T-helper 1 cell (primary cell): ENCODE measurements around the gene SLC6A13.

ENCODE experiments used
- DNase-seq, 5 donors: peaks; one replicate each; pipeline ENCODE4 v3.0.0-alpha.2; 2012 to 2020

Gene SLC6A13

DNA sequence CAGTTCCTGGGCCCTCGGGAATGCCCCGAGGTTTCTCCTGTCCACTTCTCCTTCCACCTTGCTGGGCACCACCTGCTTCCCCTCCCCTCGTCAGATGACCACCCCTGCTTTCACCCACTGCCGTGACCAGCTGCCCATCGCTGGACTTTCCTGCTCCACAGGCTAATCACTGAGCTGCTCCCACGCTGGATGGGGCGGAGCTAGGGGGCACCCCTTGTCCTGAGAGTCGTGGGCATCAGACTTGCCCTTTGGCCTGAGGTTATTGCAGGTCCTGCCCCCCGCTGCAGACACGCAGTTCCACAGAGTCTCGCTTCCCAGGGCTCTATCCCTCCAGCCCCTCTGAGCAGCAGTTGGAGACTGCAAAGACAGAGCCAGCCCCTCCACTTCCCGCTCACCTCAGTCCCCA is 49.1 kb downstream of the SLC6A13 start:
- DNase-seq: no peak

DNA sequence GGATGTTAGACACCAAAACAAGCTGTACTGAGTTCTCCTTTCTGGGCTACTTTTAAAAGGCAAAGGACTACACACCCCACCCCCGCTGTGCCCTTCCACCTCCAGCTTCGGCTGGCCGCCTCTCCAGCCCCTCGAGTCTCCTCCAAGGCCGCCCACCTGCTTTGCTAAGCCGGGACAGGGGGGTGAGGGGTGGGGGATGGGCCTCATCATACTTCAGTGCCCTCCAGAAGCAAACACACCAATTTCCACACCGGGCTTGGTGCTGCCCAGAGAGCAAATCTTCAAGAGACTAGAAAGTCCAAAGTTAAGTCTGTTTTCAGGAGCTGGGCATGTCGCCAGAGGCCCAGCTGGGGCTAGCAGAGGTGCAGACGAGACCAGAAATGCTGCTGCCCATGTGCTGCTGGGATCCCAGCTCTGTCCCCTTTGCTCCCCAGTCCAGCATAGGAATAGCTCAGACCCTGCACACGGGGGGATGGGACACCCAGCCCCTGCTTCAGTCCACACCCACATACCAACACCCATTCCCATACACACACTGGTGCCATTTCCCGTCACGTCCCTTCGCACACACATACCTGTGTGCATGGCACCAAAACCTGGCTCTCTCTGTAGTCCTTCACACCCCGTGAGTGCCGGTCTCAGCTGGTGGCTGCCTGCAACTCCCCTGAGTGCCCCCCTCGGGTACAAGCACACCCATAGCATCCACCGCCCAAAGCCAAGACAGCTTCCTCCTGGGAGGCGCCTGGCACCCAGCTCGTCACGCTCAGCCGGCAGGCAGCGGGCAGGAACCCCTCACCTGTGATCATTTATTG is 49.7 kb downstream of the SLC6A13 start:
- DNase-seq: no peak

DNA sequence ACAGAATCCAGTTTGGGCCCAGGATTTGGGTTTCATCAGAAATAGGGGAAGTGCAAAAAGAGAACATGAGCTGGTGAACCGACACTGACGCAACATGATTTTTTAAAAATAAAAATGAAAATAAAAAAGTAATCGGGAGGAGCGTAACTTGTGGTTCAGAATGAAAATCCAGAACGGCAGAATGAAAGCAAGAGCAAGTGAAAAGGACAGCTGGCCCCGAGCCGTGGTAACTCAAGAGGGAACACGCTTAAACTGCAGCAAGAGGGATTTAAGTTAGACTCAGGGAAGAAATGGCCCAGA is 50.3 kb downstream of the SLC6A13 start:
- no peak for DNase-seq

- no peak for DNase-seq
Observed at GRCh38 chr12:211639-212414, 50.8 kb downstream of the SLC6A13 start.

GRCh38 chr12:211142-211465 is 51.5 kb downstream of the SLC6A13 start:
- no peak for DNase-seq

- no peak for DNase-seq
Observed at GRCh38 chr12:210277-211141, 52.1 kb downstream of the SLC6A13 start.

- DNase-seq: no peak
Observed at GRCh38 chr12:209851-210250, 52.8 kb downstream of the SLC6A13 start.

DNA sequence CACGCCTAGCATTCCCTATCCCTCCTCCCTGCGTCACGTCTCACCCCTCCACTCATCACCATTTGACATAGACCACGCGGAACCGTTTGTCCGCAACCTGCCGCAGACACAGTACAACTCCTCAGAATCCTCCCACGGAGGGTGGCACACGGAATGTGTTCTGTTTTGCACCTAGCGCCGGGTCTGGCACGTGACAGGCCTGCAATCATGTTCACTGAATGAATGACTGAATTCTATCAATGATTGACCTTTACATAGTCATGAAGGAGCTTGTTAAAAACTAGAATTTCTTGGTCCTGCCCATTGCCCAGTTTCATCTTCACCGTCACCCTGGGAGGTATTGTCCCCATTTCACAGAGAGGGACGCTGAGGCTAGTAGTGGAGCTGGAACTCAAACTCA is 53.4 kb downstream of the SLC6A13 start:
- DNase-seq: no peak

DNA sequence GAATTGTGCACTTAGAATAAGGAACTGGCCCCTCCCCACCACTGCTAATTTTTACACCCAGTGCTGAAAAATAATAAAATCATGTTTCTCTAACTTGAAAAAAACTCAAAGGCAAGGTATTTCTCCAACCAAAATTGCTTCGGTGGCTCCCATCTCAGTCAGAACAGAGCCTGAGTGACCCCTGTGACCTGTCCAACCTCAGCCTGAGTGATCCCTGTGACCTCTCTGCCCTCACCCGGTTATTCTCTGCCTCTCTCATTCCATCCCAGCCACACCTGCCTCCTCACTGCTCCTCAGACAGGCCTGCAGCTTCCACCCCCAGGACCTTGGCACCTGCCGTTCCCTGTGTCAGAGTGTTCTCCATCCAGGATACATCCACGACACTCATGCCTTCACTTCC is 53.8 kb downstream of the SLC6A13 start:
- DNase-seq: no peak

- DNase-seq: no peak
Observed at GRCh38 chr12:207804-208203, 54.8 kb downstream of the SLC6A13 start.

DNA sequence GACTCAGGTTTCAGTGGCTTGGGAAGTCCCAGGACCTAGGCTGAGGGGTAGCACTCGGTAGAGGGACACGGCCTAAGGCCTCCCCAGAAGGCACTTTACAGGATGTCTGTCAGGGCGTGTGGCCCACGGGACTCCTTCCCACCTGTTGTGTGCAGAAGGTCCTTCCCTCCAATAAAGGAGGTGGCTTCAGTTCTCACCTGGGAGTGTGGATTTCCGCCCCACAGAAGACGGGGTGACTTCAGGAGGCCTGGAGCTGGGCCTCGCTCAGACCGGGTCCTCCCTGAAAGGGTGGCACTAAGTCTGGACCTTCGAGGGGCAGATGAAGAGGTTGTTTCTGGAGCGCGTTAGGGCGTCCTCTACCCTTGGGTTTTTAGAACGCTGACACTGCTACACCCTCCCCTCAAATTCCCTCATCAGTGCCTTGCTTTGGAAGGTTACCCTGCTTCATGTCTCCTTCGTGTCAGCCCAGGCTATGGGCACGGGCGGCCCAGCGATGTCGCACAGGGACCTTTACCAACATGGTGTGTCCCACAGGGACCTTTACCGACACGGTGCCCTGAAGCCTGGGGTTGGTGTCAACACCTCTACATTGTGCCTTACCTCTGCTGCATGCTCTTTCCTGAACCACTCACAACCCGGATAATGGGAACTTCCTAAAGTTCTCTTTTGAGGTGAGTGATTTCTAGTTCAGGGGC is 55.7 kb downstream of the SLC6A13 start:
- DNase-seq: no peak

DNA sequence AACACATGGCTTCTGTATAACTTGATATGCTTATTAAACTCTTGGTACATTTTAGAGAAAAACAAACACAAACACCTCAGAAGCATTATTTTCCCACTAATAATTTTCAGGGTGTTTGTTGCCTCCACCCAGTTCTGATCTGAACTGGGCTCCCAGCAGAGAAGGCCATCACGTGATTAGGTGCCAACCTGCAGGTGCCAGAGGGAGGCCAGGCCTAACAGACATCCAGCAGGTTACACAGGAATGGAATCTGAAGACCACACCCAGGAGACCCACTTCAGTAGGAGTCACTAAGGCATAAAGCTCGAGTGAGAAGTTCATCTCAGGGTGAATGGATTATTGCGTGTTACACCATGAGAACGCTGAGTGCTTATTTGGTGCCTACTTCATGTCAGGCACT is 57.6 kb downstream of the SLC6A13 start:
- no peak for DNase-seq

GRCh38 chr12:204261-204678 is 58.4 kb downstream of the SLC6A13 start:
- no peak for DNase-seq

- no peak for DNase-seq
Observed at GRCh38 chr12:203462-204260, 59.0 kb downstream of the SLC6A13 start.

- no peak for DNase-seq
Observed at GRCh38 chr12:203074-203461, 59.6 kb downstream of the SLC6A13 start.

DNA sequence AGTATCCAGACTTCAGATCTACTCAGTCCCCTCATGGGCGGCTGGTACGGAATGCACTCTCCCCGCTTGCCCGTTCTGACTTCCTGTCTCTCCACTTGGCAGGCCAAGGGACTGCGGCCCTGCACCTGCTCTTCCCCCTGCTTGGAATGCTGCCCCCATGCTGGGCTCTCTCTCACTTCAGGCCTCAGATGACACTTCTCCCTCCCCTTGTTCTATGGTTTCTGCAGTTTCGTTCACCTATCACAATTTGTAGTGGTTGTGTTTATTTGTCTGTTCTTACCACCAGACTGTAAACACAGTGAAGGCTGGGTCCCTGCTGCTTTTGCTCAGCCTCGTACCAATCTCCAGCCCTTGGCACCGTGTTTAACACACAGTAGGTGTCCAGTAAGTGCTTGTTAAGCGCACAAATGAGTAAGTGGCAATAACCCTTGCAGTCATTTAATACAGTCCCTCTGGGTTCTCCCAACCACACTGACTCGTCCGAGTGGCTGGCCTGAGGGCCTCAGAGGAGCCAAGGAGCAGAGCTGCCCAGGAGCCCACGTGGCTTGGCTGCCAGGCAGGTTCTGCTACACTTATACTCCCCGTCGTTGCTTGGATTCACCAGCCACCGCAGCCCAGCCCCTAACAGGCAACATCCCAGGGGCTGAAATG is 60.4 kb downstream of the SLC6A13 start:
- DNase-seq: no peak

GRCh38 chr12:201361-201760 is 61.3 kb downstream of the SLC6A13 start:
- no peak for DNase-seq

- no peak for DNase-seq
Observed at GRCh38 chr12:198705-199104, 63.9 kb downstream of the SLC6A13 start.

DNA sequence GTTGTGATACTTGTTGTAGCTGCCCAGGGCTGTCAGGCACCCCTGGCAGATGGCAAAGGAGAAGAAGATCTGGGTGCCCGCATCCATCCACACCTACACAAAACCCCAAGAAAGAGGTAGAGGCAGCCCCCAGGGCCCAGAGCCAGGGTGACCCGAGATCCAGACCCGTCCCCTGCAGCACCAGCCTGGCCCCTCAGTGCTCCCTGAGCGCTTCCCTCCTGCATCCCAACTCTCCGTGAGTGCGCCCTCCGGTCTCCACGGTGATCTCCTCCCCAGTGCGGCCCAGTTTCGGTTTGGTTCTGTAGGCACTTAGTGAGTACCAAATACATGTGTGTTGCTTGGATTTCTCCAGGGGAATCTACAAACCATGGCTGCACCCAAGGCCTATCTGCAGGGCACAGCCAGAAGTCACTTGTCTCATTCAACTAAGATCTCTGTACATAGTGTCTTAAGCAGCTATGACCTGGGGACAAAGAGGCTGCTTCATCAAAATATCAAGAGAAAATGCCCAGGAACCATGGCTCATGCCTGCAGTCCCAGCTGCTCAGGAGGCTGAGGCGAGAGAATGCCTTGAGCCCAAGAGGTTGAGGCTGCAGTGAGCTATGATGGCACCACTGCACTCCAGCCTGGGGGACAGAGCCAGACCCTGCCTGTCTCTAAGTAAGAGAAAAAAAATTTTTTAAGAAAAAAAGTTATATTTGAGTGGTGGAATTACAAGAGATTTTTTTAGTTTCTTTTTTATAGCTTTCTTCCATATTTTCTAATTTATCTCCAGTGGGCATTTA is 64.5 kb downstream of the SLC6A13 start:
- no peak for DNase-seq

- DNase-seq: no peak
Observed at GRCh38 chr12:197347-197746, 65.3 kb downstream of the SLC6A13 start.

DNA sequence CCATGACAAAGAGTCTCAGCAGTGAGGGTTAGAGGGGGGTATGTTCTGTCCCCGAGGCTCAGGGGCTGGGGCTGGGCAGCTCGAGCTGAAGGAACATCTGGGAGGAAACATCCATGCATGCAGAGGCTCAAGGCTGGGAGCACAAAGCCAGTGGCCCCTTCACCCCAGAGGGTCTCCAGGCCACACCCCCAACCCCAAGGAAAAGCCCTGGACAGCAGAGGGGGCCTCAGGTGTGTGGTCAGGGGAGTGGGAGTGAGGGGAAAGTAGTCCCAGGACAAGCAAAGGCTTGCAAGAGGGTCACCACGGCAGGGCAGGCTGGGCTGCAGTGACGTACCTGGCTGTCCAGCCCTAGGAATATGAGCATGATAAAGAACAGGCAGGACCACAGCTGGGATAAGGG is 66.2 kb downstream of the SLC6A13 start:
- no peak for DNase-seq
